Cardiac muscle cell (in vitro differentiated cells and primary cell): ENCODE results near the gene HBA2. TPM values are rescaled to one million over a fixed set of nuclear protein-coding genes. Genes with fewer than 3 reads are reported as not detected.
"Not testable (repeated sequence)": the region's sequence is repeated elsewhere in the genome, so short reads cannot be mapped to it uniquely, and the experiment has no call there.

Experiments used
- DNase-seq, 2 donors: peaks; one replicate each; pipeline versions ENCODE4 v3.0.0 to v3.0.0-alpha.2; 2010 to 2017; ENCODE audit warnings: low read depth in 1 of 2, low spot score in 1 of 2
- H3K27ac ChIP-seq: fragments of 200-600 bp; sonication (generic); 2 replicates; pipeline ENCODE4 v1.5.1; 2016
- H3K27me3 ChIP-seq: fragments of 200-600 bp; sonication (generic); 2 replicates; pipeline ENCODE4 v1.6.0; 2016; ENCODE audit warnings: control low read depth
- H3K36me3 ChIP-seq: fragments of 200-600 bp; sonication (generic); 2 replicates; pipeline ENCODE4 v1.5.1; 2016; ENCODE audit warnings: control low read depth
- H3K4me1 ChIP-seq: fragments of 200-600 bp; sonication (generic); 2 replicates; pipeline ENCODE4 v1.8.1; 2017; ENCODE audit warnings: low read depth, mild to moderate bottlenecking, mixed run types
- H3K4me3 ChIP-seq: fragments of 200-600 bp; sonication (generic); 2 replicates; pipeline ENCODE4 v1.5.1; 2016; ENCODE audit warnings: mild to moderate bottlenecking
- H3K9me3 ChIP-seq: fragments of 200-600 bp; sonication (generic); 2 replicates; pipeline ENCODE4 v1.5.1; 2017; ENCODE audit warnings: low read depth, mild to moderate bottlenecking, control low read depth
- polyA plus RNA-seq: library from polyadenylated mRNA; unstranded; fragments of >200 nt; fragmentation: Nextera tagmentation; extraction: Ambion mirVana; gene quantifications from 2 replicates; pipeline ENCODE4 v1.2.1, GENCODE V29; 2016
- total RNA-seq: library from RNA; depleted of rRNA; stranded (reverse); fragments of >200 nt; gene quantifications from 2 replicates; pipeline ENCODE4 v1.2.3, GENCODE V29; 2016
- TF ChIP-seq, protein P1 (sequence below): IDR thresholded peaks from 2 replicates; pipeline ENCODE4 v1.5.1; 2012; ENCODE audit warnings: low read depth, mild to moderate bottlenecking, low read length

Gene HBA2
- total and polyA plus RNA-seq, 2 experiments from 2014 or later, result 1.3 TPM; not detected in 1

DNA sequence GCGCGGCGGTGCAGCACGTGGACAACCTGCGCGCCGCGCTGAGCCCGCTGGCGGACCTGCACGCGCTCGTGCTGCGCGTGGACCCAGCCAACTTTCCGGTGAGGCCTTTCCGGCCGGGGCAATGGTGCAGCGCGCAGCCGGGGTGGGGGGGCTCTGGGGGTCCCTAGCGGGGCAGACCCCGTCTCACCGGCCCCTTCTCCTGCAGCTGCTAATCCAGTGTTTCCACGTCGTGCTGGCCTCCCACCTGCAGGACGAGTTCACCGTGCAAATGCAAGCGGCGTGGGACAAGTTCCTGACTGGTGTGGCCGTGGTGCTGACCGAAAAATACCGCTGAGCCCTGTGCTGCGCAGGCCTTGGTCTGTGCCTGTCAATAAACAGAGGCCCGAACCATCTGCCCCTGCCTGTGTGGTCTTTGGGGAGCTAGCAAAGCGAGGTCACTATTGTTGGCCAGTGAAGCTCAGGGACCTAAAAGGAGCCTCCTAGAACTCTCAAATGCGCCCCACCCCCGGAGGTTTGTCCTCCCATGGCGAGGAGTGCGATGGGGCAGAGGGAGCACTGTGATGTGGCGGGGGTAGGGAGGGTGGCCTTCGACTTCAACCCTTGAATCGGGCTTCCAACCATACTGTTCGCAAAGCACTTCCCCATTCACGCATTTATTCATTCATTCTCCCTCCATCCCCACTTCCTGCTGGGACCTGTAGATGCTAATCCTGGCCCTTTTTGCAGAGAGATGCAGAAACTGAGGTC is 6.1 kb upstream of the HBA2 start:
- Histone ChIP-seq H3K4me1 (peaks cover 12% of the 10 kb centered on the region), H3K27me3 (peaks cover 85% of the 10 kb centered on the region), H3K9me3 (no peaks in the 10 kb centered on the region), H3K4me3 (no peak overlapping the region), H3K36me3 (no peaks in the 10 kb centered on the region), H3K27ac (no peak overlapping the region)
- TF ChIP-seq, protein P1, sequence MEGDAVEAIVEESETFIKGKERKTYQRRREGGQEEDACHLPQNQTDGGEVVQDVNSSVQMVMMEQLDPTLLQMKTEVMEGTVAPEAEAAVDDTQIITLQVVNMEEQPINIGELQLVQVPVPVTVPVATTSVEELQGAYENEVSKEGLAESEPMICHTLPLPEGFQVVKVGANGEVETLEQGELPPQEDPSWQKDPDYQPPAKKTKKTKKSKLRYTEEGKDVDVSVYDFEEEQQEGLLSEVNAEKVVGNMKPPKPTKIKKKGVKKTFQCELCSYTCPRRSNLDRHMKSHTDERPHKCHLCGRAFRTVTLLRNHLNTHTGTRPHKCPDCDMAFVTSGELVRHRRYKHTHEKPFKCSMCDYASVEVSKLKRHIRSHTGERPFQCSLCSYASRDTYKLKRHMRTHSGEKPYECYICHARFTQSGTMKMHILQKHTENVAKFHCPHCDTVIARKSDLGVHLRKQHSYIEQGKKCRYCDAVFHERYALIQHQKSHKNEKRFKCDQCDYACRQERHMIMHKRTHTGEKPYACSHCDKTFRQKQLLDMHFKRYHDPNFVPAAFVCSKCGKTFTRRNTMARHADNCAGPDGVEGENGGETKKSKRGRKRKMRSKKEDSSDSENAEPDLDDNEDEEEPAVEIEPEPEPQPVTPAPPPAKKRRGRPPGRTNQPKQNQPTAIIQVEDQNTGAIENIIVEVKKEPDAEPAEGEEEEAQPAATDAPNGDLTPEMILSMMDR, result no peak
- no peak for DNase-seq

DNA sequence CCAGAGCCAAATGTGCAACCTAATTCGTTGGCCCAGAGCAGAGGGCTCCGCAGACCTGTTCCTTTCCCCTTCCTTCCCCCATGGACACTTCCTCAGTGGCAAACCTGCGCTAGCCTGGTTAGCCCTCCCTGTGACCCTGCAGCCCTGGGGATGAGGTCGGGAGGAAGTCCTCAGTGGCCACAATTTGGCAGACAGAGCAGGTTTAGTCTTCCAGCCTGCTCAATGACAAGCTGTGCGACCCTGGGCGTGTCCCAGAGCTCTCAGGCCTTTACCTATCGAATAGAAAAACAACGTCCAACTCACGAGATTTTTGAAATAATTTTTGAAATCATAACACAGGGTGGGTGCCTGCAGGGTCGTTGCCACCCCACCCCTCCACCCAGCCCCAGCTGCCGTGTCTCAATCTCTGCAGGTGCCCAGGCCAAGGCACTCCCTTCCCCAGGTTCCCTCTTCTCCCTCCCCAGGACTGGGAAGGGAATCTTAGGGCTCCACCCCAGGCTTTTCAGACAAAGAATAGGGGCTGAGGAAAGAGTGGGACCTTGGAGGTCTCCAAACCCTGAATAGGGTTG is 5.5 kb upstream of the HBA2 start:
- H3K36me3 ChIP-seq, result no peaks in the 10 kb centered on the region
- H3K27ac ChIP-seq, result no peak overlapping the region
- no peak for DNase-seq
- H3K27me3 ChIP-seq, result peaks cover 84% of the 10 kb centered on the region
- peaks cover 12% of the 10 kb centered on the region for H3K4me1 ChIP-seq
- H3K4me3 ChIP-seq, result no peak overlapping the region
- no peaks in the 10 kb centered on the region for H3K9me3 ChIP-seq
- TF ChIP-seq, protein P1, result no peak

DNA sequence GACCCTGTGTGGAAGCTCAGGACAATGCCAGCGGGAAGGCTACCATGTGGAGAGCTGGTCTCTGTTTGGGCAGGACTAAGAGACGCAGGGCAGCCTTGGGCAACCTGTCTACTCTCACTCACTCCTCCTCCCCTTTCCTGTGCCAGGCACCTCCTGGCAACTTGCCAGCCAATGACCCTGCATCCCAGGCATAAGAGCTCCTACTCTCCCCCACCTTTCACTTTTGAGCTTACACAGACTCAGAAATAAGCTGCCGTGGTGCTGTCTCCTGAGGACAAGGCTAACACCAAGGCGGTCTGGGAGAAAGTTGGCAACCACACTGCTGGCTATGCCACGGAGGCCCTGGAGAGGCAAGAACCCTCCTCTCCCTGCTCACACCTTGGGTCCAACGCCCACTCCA is 4.3 kb upstream of the HBA2 start:
- peaks cover 76% of the 10 kb centered on the region for H3K27me3 ChIP-seq
- TF ChIP-seq, protein P1, result no peak

DNA sequence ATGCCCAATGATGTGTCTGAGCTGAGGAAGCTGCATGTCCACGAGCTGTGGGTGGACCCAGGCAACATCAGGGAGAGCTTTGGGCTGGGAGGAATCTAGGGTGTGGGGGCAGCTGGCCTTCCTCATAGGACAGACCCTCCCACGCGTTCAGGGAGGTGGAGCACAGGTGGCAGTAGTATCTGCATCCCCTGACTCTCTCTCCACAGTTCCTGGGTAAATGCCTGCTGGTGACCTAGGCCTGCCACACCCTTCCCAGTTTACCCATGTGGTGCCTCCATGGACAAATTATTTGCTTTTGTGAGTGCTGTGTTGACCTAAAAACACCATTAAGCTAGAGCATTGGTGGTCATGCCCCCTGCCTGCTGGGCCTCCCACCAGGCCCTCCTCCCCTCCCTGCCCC is 3.7 kb upstream of the HBA2 start:
- peaks cover 12% of the 10 kb centered on the region for H3K4me1 ChIP-seq
- no peaks in the 10 kb centered on the region for H3K9me3 ChIP-seq
- TF ChIP-seq, protein P1, result no peak
- no peak for DNase-seq
- peaks cover 78% of the 10 kb centered on the region for H3K27me3 ChIP-seq
- H3K36me3 ChIP-seq, result no peaks in the 10 kb centered on the region
- H3K4me3 ChIP-seq, result no peak overlapping the region
- H3K27ac ChIP-seq, result no peak overlapping the region

More for the DNA sequence above, 4.3 kb upstream of the HBA2 start:
- no peaks in the 10 kb centered on the region for H3K9me3 ChIP-seq
- H3K4me1 ChIP-seq, result peaks cover 12% of the 10 kb centered on the region
- no peak overlapping the region for H3K27ac ChIP-seq
- no peak overlapping the region for H3K4me3 ChIP-seq
- no peaks in the 10 kb centered on the region for H3K36me3 ChIP-seq
- DNase-seq, result no peak

DNA sequence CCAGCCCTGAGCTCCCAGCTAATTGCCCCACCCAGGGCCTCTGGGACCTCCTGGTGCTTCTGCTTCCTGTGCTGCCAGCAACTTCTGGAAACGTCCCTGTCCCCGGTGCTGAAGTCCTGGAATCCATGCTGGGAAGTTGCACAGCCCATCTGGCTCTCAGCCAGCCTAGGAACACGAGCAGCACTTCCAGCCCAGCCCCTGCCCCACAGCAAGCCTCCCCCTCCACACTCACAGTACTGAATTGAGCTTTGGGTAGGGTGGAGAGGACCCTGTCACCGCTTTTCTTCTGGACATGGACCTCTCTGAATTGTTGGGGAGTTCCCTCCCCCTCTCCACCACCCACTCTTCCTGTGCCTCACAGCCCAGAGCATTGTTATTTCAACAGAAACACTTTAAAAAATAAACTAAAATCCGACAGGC is 2.6 kb upstream of the HBA2 start:
- Histone ChIP-seq H3K27me3 (peaks cover 85% of the 10 kb centered on the region), H3K4me1 (peaks cover 12% of the 10 kb centered on the region)
- not testable (repeated sequence) for H3K27ac ChIP-seq, H3K9me3 ChIP-seq, H3K4me3 ChIP-seq, H3K36me3 ChIP-seq
- peak; percentile 29 to 52 for DNase-seq

DNA sequence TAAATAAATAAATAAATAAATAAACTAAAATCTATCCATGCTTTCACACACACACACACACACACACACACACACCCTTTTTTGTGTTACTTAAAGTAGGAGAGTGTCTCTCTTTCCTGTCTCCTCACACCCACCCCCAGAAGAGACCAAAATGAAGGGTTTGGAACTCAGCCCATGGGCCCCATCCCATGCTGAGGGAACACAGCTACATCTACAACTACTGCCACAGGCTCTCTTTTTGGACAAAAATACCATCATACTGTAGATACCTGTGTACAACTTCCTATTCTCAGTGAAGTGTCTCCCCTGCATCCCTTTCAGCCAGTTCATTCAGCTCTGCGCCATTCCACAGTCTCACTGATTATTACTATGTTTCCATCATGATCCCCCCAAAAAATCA is 1.9 kb upstream of the HBA2 start:
- H3K36me3 ChIP-seq, result no peaks in the 10 kb centered on the region
- H3K4me1 ChIP-seq, result peaks cover 7% of the 10 kb centered on the region
- H3K27ac ChIP-seq, result no peak overlapping the region
- no peak for DNase-seq
- peaks cover 85% of the 10 kb centered on the region for H3K27me3 ChIP-seq
- no peaks in the 10 kb centered on the region for H3K9me3 ChIP-seq
- TF ChIP-seq, protein P1, result no peak
- no peak overlapping the region for H3K4me3 ChIP-seq

DNA sequence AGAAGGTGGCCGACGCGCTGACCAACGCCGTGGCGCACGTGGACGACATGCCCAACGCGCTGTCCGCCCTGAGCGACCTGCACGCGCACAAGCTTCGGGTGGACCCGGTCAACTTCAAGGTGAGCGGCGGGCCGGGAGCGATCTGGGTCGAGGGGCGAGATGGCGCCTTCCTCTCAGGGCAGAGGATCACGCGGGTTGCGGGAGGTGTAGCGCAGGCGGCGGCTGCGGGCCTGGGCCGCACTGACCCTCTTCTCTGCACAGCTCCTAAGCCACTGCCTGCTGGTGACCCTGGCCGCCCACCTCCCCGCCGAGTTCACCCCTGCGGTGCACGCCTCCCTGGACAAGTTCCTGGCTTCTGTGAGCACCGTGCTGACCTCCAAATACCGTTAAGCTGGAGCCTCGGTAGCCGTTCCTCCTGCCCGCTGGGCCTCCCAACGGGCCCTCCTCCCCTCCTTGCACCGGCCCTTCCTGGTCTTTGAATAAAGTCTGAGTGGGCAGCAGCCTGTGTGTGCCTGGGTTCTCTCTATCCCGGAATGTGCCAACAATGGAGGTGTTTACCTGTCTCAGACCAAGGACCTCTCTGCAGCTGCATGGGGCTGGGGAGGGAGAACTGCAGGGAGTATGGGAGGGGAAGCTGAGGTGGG is 657 bp downstream of the HBA2 start:
- not testable (repeated sequence) for DNase-seq, H3K27ac ChIP-seq, H3K4me1 ChIP-seq, H3K36me3 ChIP-seq, H3K4me3 ChIP-seq, H3K9me3 ChIP-seq
- H3K27me3 ChIP-seq, result peaks cover 81% of the 10 kb centered on the region

DNA sequence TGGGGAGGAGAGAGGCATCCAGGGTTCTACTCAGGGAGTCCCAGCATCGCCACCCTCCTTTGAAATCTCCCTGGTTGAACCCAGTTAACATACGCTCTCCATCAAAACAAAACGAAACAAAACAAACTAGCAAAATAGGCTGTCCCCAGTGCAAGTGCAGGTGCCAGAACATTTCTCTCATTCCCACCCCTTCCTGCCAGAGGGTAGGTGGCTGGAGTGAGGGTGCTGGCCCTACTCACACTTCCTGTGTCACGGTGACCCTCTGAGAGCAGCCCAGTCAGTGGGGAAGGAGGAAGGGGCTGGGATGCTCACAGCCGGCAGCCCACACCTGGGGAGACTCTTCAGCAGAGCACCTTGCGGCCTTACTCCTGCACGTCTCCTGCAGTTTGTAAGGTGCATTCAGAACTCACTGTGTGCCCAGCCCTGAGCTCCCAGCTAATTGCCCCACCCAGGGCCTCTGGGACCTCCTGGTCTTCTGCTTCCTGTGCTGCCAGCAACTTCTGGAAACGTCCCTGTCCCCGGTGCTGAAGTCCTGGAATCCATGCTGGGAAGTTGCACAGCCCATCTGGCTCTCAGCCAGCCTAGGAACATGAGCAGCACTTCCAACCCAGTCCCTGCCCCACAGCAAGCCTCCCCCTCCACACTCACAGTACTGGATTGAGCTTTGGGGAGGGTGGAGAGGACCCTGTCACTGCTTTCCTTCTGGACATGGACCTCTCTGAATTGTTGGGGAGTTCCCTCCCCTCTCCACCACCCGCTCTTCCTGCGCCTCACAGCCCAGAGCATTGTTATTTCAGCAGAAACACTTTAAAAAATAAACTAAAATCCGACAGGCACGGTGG is 1.5 kb downstream of the HBA2 start:
- not testable (repeated sequence) for H3K36me3 ChIP-seq, H3K9me3 ChIP-seq, H3K4me1 ChIP-seq, H3K27ac ChIP-seq, H3K4me3 ChIP-seq
- peak; percentile 25 to 52 for DNase-seq
- peaks cover 81% of the 10 kb centered on the region for H3K27me3 ChIP-seq
